ENCODE results near the gene SMPD4. TPM values are rescaled to one million over a fixed set of nuclear protein-coding genes. Genes with fewer than 3 reads are reported as not detected.

SMPD4 gene, protein sequence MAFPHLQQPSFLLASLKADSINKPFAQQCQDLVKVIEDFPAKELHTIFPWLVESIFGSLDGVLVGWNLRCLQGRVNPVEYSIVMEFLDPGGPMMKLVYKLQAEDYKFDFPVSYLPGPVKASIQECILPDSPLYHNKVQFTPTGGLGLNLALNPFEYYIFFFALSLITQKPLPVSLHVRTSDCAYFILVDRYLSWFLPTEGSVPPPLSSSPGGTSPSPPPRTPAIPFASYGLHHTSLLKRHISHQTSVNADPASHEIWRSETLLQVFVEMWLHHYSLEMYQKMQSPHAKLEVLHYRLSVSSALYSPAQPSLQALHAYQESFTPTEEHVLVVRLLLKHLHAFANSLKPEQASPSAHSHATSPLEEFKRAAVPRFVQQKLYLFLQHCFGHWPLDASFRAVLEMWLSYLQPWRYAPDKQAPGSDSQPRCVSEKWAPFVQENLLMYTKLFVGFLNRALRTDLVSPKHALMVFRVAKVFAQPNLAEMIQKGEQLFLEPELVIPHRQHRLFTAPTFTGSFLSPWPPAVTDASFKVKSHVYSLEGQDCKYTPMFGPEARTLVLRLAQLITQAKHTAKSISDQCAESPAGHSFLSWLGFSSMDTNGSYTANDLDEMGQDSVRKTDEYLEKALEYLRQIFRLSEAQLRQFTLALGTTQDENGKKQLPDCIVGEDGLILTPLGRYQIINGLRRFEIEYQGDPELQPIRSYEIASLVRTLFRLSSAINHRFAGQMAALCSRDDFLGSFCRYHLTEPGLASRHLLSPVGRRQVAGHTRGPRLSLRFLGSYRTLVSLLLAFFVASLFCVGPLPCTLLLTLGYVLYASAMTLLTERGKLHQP
- total RNA-seq: 55.2 TPM

DNA sequence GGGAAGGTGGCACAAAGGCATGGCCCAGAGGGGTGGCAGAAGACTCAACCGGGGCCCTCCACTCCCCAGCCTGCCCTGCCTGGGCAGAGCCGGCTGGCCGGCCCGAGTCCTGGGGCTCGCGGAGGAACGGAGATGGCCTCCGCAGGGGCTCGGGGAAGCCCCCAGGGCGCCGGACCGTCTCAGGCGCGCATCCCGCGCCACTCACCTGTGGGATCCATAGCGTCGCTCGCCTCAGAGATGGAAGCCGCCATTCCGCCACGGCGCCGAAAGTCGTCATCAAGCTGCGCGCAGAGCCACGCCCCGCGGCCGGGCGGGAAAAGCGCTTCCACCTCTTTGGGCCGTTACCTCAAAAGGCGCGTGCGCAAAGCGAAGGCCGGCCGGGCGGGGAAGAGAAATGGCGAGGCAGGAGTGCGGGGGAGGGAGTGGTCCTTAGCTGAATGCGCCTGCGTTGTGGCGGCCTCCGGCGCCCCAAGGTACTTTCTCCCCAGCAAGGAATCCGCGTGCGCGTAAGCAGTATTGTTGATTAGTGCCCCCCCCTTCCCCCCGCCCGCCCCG is at the start of gene SMPD4:
SMPD4 (minus strand) TSS at position 278 of the 555 bp plus-strand sequence. CDS start 5,010 bp downstream, outside the sequence.

DNA sequence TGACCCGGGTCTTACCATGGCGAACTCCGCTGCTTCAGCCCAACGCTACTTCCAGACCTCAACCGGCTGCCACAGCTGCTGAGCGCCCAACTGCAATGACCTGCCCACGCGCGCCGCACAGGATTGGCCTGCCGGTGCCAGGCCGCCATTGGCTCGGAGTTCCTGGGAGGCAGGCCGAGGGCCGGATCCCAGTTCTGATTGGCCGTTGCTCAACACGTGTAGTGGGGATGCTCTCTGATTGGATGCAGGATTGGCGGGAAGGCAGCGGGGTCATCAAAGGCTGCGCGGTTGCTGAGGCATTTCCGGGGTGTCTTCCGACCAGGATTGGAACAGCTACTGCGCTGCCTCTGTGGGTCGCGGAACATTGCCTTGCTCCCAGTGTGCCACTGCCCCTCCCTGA is 16.9 kb upstream of the SMPD4 start, which contains the start of gene TUBA3E:
TUBA3E (minus strand) TSS at position 97 of the 400 bp plus-strand sequence; CDS start at position 18, 79 bp downstream.

DNA sequence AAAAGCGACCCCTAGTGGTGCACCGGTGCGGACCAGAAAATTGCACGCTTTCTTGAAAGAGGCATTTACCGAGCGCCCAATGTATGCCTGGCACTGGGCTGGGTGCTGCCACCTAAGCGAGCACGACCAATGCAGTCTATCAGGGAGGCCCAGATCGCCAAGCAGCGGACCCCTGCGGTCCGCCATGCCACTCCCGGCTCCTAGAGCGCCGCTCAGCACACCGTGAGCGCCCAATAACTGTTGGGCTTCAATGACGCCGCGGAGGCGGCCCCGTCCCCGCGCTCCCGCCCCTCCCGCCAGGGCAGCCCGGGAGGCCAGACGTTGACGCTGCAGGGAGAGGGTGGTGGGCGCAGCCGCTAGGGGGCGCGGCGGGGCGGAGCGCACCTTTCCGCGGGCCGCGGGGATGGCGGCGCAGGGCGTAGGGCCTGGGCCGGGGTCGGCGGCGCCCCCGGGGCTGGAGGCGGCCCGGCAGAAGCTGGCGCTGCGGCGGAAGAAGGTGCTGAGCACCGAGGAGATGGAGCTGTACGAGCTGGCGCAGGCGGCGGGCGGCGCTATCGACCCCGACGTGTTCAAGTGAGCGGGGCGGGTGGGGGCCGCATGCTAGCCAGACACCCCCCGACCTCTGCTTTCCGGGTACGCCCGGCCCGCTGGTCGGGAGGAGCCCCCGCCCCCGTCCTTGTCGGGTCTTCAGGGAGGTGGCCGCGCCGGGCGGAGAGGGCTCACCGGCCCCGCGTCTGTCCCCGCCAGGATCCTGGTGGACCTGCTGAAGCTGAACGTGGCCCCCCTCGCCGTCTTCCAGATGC is 679 bp upstream of the SMPD4 start, which contains the start of gene MZT2B:
MZT2B (plus strand) TSS at position 383 of the 803 bp plus-strand sequence; CDS start at position 404, 21 bp downstream.

DNA sequence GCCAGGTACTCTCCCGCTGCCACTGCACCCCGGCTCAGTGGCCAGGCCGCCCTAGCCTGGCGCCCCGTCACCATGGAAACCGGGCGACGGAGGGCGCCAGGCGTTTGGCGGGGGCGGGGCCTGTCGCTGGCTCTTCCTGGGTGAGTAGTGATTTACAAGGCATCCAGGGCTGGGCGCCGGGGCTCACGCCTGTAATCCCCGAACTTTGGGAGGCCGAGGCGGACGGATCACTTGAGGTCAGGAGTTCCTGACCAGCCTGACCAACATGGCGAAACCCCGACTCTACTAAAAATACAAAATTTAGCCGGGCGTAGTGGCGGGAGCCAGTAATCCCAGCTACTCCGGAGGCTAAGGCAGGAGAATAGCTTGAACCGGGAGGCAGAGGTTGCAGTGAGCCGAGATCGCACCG is 36.4 kb downstream of the SMPD4 start, which contains the start of gene CCDC74B:
CCDC74B (minus strand) TSS at position 107 of the 409 bp plus-strand sequence. CDS start 116 bp downstream, outside the sequence.

DNA sequence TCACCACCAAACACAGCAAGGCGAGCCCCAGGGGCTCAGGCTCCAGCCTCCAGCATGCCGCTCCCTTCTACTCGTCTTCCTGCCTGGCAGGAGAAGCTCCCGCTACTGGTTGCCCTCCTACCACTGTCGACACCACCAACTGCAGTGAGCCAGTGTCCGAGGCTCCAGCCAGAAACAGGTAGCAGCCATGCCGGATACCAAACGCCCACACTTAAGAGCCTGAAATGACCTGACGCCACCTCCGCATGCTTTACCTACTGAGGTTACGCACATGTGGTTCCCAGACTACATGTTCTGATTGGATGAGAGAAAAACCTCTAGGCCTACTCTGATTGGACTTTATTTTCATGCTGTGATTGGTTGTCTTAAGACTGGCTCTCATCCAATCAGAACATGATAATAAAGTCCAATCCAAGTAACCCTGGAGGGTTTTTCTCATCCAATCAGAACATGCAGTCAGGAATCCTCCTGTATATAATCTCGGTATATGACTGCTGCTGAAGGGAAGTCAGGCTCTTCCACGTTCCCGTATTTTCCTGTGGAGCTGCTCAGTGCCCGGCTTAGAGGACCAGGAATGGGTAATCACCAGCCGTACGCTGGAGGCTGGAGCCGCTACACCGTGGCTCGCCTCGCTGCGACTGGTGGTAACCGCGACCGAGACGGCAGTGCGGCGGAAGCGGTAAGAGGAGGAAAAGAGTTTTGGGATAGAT is 52.1 kb downstream of the SMPD4 start, which contains the start of gene POTEF:
POTEF (minus strand) TSS at position 103 of the 710 bp plus-strand sequence. CDS start 8,707 bp downstream, outside the sequence.

Small RNA genes within 50 kb of the gene (small RNA-seq; reads per million reads assigned to genes)
- not detected for gene RNU6-1049P (ENCODE audit: low replicate concordance)

Other genes starting within 250 kb of the SMPD4 start
- gene RAB6C, start 201.9 kb downstream of the SMPD4 start, total RNA-seq: 0.23 TPM
- gene POTEF, start 52.4 kb downstream of the SMPD4 start, total RNA-seq: not detected
- 10.6 TPM for gene CCDC74B, start 36.5 kb downstream of the SMPD4 start, total RNA-seq
- 161 TPM for gene MZT2B, start 660 bp upstream of the SMPD4 start, total RNA-seq
- gene TUBA3E, start 16.8 kb upstream of the SMPD4 start, total RNA-seq: not detected
- 42.7 TPM for gene IMP4, start 161.3 kb upstream of the SMPD4 start, total RNA-seq
- 23.2 TPM for gene PTPN18, start 174.5 kb upstream of the SMPD4 start, total RNA-seq